T follicular helper cell (primary cell): ENCODE data around the gene MAPK6.
"Not testable (repeated sequence)": the region's sequence is repeated elsewhere in the genome, so short reads cannot be mapped to it uniquely, and the experiment has no call there.

ENCODE experiments used
- DNase-seq: peaks from one replicate; pipeline ENCODE4 v3.0.0-alpha.2; 2020; ENCODE audit warnings: low read depth
- total RNA-seq, 2 experiments: gene quantifications; one replicate each; lab custom pipeline; 2026; lab: John Stamatoyannopoulos, UW

Gene MAPK6
- total RNA-seq = 51.1 to 189 reads per million in 2 experiments

DNA sequence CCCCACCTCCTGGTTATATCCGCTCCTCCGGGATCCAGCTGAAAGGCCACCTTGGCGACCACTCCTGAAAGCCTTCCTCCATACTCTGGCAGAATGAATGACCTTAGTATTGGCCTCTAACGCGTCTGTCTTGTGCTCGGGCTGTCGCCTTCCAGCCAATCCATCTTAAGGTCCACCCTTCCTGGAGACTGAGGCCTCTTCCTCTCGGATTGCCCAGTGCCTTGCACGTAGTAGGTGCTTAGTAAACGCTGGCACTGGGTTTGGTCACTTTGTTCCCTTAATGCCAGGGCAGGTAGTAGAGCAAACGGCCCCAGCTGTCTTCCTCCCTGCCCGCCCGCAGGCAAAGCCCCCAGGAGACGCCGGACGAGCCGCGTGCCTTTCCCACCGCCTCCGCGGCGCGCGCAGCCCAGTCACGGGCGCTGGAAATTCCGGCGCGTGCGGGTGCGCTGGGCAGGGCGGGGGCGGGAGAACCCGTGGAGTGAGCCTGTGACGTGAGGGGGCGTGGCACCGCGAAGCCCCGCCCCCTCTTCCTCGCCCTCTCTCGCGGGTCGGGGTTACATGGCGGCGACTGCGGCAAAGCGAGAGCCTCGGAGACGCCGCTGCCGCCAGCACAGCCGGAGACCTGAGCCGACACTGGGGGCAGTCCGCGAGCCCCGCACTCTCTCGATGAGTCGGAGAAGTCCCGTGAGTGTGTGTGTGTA is at the start of gene MAPK6:
Gene MAPK6 (plus strand): TSS at position 527 of the 701 bp plus-strand sequence. CDS start 27,242 bp downstream, outside the sequence.
- peak; percentile 92 for DNase-seq

- DNase-seq = no peak
These were observed 49.3 kb upstream of the MAPK6 start for GRCh38 chr15:51969728-51970127.

GRCh38 chr15:51970132-51970817 is 48.7 kb upstream of the MAPK6 start:
- no peak for DNase-seq

- no peak for DNase-seq
These were observed 48.0 kb upstream of the MAPK6 start for GRCh38 chr15:51971032-51971374.

- DNase-seq = peak; percentile 87
These were observed 47.5 kb upstream of the MAPK6 start, which contains the start of gene LEO1 for GRCh38 chr15:51971375-51972133. Gene LEO1, minus strand, starts transcription at chr15:51971778. Its CDS starts 33 bp downstream, at chr15:51971745.

DNA sequence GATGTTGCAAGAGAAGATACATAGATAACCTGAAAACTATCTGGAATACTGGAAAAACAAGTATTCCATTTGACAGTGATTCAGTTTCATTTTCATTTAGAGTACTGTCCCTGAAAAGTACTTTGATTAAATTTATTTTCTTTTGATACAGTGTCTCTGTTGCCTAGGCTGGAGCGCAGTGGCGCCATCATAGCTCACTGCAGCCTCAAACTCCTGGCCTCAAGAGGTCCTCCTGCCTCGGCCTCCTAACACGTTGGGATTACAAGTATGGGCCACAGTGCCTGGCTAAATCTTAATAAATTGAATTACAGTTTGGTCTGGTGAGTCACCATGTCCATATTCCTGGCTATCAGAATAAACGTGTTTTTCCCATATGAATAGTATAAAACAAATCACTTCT is 45.8 kb upstream of the MAPK6 start:
- no peak for DNase-seq

DNA sequence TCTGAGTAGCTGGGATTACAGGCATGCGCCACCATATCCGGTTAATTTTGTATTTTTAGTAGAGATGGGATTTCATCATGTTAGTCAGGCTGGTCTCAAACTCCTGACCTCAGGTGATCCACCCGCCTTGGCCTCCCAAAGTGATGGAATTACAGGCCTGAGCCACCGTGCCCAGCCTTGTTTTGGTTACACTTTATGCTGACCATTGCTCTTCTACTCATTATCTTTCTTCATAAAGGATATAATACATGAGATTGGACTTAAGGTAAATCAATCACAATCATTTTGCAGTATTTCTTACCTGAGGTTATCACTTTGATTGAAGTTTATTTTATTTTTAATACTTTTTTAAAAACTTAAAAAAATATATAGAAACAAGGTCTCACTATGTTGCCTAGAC is 45.2 kb upstream of the MAPK6 start:
- no peak for DNase-seq

DNA sequence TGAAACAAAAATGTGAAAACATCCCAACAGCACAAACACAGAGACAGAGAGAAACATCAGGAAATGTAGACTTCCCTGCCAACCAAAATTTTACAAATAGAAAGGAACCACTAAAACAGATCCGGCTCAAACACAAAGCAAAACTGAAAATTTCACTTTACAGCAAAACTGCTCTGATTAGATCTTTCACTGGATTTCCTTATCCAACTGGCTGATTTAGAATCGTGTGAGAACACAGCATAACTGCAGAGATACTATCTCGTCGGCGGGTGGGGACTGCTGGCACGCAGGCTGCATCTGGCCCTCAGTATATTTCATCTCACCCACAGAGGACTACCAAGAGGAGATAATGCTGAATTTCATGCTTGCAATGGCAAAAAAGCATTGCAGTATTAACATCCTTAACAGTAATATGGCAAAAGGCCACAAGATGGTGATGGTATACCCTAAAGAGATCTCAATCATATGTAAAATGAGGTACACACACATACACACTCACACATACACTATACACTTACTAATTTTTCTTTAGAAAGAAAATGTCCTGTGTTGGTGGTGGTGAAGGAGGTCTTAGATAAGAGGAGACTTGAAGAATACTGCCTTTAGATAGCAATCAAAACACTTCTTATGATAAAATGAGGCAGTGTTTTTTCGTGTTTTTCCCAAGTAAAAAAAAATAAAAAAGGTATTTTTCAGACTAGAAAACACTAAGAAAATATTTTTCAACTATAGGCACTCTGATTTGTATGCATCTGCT is 36.8 kb upstream of the MAPK6 start:
- DNase-seq = no peak

DNA sequence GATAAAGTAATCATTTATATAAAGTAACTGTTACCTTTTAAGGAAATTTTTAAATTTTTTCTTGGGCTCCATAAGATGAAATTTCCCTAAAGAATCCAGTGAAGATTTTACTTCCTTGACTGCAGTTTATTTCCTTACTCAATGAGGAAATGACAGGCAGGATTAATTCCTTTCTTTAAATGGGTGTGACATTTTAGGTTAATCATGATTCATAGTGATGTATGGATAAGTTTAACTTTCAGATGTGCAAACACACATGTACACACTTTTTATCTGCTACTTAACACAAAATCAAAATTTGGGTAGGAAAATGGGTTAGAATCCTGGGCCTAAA is 36.3 kb upstream of the MAPK6 start:
- no peak for DNase-seq

DNA sequence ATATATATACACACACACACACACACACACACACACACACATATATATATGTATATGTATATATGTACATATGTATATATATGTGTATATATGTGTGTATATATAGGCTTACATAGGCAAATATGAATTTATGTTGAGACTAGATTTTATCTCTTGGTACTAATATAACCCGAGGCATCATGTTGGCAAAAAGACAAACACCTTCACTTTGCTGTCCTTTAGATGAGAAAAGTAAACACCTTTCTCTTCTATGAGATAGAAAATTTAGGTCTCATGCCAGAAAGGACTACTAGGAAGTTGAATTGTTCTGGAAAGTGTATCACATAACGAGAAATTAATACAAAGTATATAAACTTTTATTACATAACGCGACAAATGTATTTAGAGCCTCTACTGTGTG is 27.9 kb upstream of the MAPK6 start:
- DNase-seq = no peak

DNA sequence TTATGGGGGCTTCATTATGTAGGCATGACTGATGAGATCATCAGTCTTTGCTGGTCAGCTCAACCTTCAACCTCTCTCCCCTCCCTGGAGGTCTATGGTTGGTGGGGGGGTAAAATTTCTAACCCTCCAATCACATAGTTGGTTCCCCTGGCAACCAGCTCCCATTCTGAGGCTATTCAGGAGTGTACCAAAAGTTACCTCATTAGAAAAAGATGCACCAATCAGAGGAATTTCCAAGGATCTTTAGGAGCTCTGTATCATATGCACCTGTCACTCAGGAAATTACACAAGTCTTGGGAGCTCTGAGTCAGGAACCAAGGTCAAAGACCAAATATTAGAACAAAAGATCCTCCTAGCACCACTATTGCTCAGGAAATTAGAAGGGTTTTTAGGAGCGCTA is 26.1 kb upstream of the MAPK6 start:
- DNase-seq = no peak

- no peak for DNase-seq
These were observed 16.7 kb upstream of the MAPK6 start for GRCh38 chr15:52002351-52002750.

DNA sequence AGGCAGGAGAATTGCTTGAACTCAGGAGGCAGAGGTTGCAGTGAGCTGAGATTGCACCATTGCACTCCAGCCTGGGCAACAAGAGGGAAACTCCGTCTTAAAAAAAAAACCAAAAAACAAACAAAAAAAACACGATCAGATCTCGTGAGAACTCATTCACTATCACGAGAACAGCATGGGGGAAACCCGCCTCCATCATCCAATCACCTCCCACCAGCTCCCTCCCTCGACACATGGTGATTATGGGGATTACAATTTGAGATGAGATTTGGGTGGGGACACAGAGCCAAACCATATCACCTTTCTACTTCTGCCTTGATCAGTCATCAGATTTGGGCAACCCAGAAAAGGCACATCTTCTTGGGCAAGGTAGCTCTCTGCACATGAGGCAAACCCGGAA is 15.9 kb upstream of the MAPK6 start:
- not testable (repeated sequence) for DNase-seq

- no peak for DNase-seq
These were observed 15.3 kb upstream of the MAPK6 start for GRCh38 chr15:52003710-52004109.

DNA sequence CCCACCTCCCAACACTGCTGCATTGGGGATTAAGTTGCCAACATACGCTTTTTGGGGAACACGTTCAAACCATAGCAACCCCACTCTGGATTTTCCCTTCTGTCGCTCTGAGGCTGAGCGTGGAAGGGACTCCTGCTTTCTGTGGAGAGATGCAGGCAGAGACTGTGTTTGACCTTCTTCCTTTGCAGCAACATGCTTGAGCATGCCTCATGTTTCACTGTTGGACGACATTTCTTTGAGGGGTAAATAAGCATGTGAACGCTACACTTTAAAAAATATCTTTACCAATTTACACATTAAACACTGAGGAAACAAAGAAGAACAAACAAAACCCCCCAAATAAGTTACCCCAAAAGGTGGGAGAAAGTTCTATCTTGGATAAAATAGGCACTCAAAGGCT is 14.2 kb upstream of the MAPK6 start:
- no peak for DNase-seq

DNA sequence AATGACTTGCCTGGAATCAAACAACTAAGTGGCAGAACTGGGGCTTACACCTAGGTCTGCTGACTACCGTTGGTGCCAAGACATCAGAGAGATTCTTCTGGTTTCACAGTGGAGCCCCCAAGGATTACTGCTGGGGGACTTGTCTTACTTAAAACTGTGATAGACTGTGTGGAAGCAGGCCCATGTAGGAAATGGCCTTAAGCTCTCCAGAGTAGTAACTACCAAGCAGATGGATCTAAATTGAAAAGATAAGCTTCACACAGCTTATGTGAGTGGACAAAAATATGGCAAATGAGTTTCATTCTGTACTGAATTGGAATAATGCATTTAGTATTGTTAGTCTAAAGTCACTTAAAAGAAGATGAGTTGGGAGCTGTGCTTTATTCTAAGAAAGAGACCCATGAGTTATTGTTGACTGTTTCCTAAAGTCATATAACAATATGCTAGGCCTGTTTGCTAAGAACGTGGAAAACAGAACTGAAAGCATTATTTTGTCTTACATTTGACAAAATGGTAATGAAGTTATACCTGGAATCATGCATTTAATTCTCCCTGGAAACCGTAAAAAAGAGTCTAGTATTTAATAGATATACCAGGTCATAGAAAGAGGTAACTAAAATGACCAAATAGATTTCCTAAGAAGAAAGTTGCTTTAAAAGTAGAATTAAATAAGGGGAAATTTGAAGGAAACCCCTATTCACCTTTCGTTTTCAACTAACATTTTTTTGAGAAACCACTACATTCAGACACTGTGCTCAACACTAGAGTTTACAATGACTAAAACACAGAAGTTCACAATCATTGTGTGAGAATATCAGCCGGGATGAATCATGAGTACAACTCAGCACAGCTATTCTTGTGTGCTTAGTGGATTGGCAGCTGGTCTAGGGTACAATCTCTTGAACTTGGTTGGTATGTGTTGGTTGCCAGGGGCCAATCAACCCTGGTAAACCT is 13.0 kb upstream of the MAPK6 start:
- no peak for DNase-seq

DNA sequence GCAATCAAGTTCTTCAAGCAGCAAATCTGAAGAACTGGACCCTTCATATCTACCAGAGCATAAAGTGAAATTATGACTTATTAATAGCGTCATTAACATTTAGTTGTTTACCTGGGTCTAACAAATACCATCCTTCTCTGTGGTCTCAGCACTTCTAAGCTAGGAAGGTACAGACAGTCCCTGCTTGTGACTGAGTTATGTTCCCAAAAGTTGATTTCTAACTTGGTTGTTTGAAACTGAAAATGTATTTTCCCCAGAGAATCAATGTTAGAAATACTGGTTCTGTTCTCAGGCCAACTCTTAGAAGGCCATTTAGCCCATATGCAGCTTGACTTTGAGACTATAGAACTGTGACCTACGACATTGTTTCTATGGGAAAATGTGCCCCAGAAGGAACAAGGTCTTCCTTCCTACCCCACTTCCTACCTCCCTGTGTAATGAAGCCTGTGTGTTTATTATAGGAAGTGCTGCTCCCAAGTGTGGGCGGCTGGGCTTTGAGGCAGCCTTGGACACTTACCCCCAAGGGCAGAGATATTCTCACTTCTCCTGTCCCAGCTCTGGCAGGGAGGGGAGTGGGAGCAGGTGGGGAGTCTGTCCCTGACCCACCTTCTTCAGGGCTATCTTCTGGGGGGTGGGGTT is 12.2 kb upstream of the MAPK6 start:
- DNase-seq = no peak

DNA sequence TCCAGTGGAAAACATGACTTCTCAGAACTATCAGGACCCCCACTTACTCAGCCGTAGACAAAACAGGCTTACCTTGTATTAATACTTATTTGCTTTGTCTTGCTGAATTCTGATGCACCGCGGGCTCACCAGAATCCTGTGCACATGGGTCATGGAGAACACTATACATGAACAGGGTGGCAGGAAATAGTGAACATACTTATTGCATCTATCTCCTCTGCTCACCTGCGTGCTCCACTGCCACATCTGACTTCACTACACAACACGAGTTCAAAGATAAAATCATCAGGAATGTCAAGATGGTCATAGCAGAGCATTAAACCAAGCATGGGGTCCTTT is 10.7 kb upstream of the MAPK6 start:
- DNase-seq = no peak

- DNase-seq = no peak
These were observed 10.2 kb upstream of the MAPK6 start for GRCh38 chr15:52008698-52009434.
